GM10266 (cell line): Measurements from ENCODE around the gene MYH4.

ENCODE experiments used
- DNase-seq: peaks from one replicate; pipeline ENCODE4 v3.0.0; 2012; ENCODE audit errors: extremely low spot score
- TF ChIP-seq, protein P1 (sequence below): IDR thresholded peaks from 2 replicates; pipeline ENCODE4 v1.5.1; 2012; ENCODE audit warnings: mild to moderate bottlenecking, low read depth; ENCODE audit not compliant: control insufficient read depth, insufficient read depth; ENCODE audit errors: missing control alignments

MYH4 gene

GRCh38 chr17:10499950-10500349 is 30.6 kb upstream of the MYH4 start:
- TF ChIP-seq, protein P1, sequence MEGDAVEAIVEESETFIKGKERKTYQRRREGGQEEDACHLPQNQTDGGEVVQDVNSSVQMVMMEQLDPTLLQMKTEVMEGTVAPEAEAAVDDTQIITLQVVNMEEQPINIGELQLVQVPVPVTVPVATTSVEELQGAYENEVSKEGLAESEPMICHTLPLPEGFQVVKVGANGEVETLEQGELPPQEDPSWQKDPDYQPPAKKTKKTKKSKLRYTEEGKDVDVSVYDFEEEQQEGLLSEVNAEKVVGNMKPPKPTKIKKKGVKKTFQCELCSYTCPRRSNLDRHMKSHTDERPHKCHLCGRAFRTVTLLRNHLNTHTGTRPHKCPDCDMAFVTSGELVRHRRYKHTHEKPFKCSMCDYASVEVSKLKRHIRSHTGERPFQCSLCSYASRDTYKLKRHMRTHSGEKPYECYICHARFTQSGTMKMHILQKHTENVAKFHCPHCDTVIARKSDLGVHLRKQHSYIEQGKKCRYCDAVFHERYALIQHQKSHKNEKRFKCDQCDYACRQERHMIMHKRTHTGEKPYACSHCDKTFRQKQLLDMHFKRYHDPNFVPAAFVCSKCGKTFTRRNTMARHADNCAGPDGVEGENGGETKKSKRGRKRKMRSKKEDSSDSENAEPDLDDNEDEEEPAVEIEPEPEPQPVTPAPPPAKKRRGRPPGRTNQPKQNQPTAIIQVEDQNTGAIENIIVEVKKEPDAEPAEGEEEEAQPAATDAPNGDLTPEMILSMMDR = no peak
- no peak for DNase-seq

DNA sequence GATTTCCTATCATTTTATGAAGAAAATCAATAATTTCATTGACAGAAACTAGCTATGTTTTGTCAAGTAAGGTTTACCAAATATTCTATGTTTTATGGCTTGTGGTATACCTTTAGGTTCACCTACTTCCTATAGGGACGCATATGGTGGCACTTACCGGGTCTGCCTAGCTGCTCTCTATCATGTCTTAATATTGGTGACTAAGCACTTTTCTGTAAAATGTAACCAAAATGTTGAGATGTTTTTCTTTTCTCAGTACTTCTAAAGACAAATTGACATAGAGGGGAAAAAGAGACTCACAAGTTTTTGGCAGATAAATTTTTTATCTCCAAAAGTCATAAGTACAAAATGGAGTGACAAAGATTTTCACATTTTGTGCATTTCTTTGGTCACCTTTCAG is 22.6 kb upstream of the MYH4 start:
- TF ChIP-seq, protein P1 = no peak
- no peak for DNase-seq

DNA sequence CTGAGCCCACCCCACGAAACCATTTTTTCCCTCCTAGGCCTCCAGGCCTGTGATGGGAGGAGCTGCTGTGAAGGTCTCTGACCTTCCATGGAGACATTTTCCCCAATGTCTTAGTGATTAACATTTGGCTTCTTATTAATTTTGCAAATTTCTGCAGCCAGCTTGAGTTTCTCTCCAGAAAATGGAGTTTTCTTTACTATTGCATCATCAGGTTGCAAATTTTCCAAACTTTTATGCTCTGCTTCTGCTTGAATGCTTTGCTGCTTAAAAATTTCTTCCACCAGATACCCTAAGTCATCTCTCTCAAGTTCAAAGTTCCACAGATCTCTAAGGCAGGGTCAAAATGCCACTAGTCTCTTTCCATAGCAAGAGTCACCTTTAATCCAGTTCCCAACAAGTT is 12.9 kb upstream of the MYH4 start:
- TF ChIP-seq, protein P1 = no peak
- DNase-seq = no peak

GRCh38 chr17:10477701-10478100 is 8.3 kb upstream of the MYH4 start:
- TF ChIP-seq, protein P1 = no peak
- no peak for DNase-seq

GRCh38 chr17:10474536-10474935 is 5.2 kb upstream of the MYH4 start:
- DNase-seq = no peak
- TF ChIP-seq, protein P1 = no peak

- TF ChIP-seq, protein P1 = no peak
- DNase-seq = no peak
Measured at GRCh38 chr17:10471858-10472257, 2.5 kb upstream of the MYH4 start.

GRCh38 chr17:10463402-10463801 is 6.0 kb downstream of the MYH4 start:
- TF ChIP-seq, protein P1 = no peak
- no peak for DNase-seq
